NCI-H748 treated with DMSO at 0.1 percent for 48 hours (cell line): ENCODE measurements around the gene LATS2.
"Not testable (repeated sequence)": the region's sequence is repeated elsewhere in the genome, so short reads cannot be mapped to it uniquely, and the experiment has no call there.

Source experiments
- DNase-seq: peaks from one replicate; lab custom pipeline; 2025; lab: John Stamatoyannopoulos, UW

Gene LATS2

GRCh38 chr13:20991741-20992520, 69.5 kb downstream of the LATS2 start:
- DNase-seq = no peak

- DNase-seq = no peak
These were observed 70.4 kb downstream of the LATS2 start for GRCh38 chr13:20990910-20991525.

GRCh38 chr13:20989656-20990321, 71.6 kb downstream of the LATS2 start:
- no peak for DNase-seq

GRCh38 chr13:20988909-20989655, 72.3 kb downstream of the LATS2 start:
- DNase-seq = no peak

GRCh38 chr13:20988033-20988908, 73.1 kb downstream of the LATS2 start:
- no peak for DNase-seq

GRCh38 chr13:20987599-20987998, 73.8 kb downstream of the LATS2 start:
- DNase-seq = no peak

- no peak for DNase-seq
These were observed 76.5 kb downstream of the LATS2 start for GRCh38 chr13:20984879-20985278.

- DNase-seq = no peak
These were observed 78.0 kb downstream of the LATS2 start for GRCh38 chr13:20983386-20983785.

GRCh38 chr13:20981370-20982095, 79.9 kb downstream of the LATS2 start:
- DNase-seq = no peak

GRCh38 chr13:20980899-20981298, 80.5 kb downstream of the LATS2 start:
- no peak for DNase-seq

- no peak for DNase-seq
These were observed 81.0 kb downstream of the LATS2 start for GRCh38 chr13:20980430-20980829.

- DNase-seq = no peak
These were observed 84.0 kb downstream of the LATS2 start for GRCh38 chr13:20977394-20977793.

- DNase-seq = no peak
These were observed 86.3 kb downstream of the LATS2 start for GRCh38 chr13:20974981-20975585.

GRCh38 chr13:20973886-20974425, 87.4 kb downstream of the LATS2 start:
- no peak for DNase-seq

- no peak for DNase-seq
These were observed 88.7 kb downstream of the LATS2 start for GRCh38 chr13:20972731-20973130.

GRCh38 chr13:20969182-20969581, 92.2 kb downstream of the LATS2 start:
- no peak for DNase-seq

- no peak for DNase-seq
These were observed 92.6 kb downstream of the LATS2 start for GRCh38 chr13:20968745-20969144.

GRCh38 chr13:20967340-20967739, 94.0 kb downstream of the LATS2 start:
- DNase-seq = no peak

GRCh38 chr13:20964904-20965303, 96.5 kb downstream of the LATS2 start:
- no peak for DNase-seq

- not testable (repeated sequence) for DNase-seq
These were observed 99.7 kb downstream of the LATS2 start for GRCh38 chr13:20961663-20962062.
